ENCODE results near the gene PLA2G6. TPM values are rescaled to one million over a fixed set of nuclear protein-coding genes. Genes with fewer than 3 reads are reported as not detected.

The PLA2G6 gene
- total and polyA plus RNA-seq, 9 of the 15 experiments (the other 6 are each of a cell fraction or from before 2014, with no cell fraction given), result 0.11 to 12.2 (median 9.7) TPM

GRCh38 chr22:38112381-38112780, 69.2 kb downstream of the PLA2G6 start (continued):
- TF ChIP-seq ZNF280B (CRISPR knock-in tag; IDR thresholded peaks at IDR 0.05) (no peak), PRMT5 (CRISPR knock-in tag; IDR thresholded peaks at IDR 0.05) (no peak), ZBTB2 (IDR thresholded peaks at IDR 0.05) (no peak), TEAD4 (IDR thresholded peaks at IDR 0.05; ENCODE audit: low read length) (no peak), TEAD4 (CRISPR knock-in tag; IDR thresholded peaks at IDR 0.05; ENCODE audit: borderline replicate concordance) (no peak), FUS (optimal IDR thresholded peaks at IDR 0.05; ENCODE audit: low read depth, low read length) (no peak), ZNF780A (CRISPR knock-in tag; IDR thresholded peaks at IDR 0.05) (no peak)

GRCh38 chr22:38111925-38112355, 69.7 kb downstream of the PLA2G6 start:
- no peak overlapping the region for H3K9ac ChIP-seq (ENCODE audit: insufficient read depth in 1 of 2, low read depth in 2 of 2, low read length in 2 of 2)

More at GRCh38 chr22:38111925-38112355, 69.7 kb downstream of the PLA2G6 start:
- H3K27ac ChIP-seq (ENCODE audit: extremely low read depth, low read depth, low read length), result no peak overlapping the region
- no peak for FAIRE-seq
- in situ Hi-C loops (cut with MboI) (no loop called here), intact Hi-C loops (cut with micrococcal nuclease) (loop anchor here (10.0 kb wide), 1 partner anchor 93 kb away; the partner anchor contains the start of gene MAFF)
- no peak overlapping the region for H3K4me2 ChIP-seq (ENCODE audit: insufficient read depth, low read length)
- no peaks in the 10 kb centered on the region for H3K9me3 ChIP-seq (replicated peaks; ENCODE audit: control insufficient read depth, insufficient read depth, low read depth, low read length)
- no peaks in the 10 kb centered on the region for H3K9me1 ChIP-seq (ENCODE audit: control insufficient read depth, insufficient read depth, low read length)
- peaks cover 0 to 42% of the 10 kb centered on the region in 2 experiments; a peak in 2 of 5 replicates for H3K4me1 ChIP-seq (replicated peaks in 1 of 2; ENCODE audit: control insufficient read depth in 2 of 2, insufficient read depth in 2 of 2, low read length in 2 of 2)
- ATAC-seq, result no peak
- TF ChIP-seq BRD4 (IDR thresholded peaks at IDR 0.05) (no peak), ZNF347 (CRISPR knock-in tag; IDR thresholded peaks at IDR 0.05; ENCODE audit: low read depth) (no peak), EGR1 (conservative IDR thresholded peaks at IDR 0.05) (no peak), SOX6 (IDR thresholded peaks at IDR 0.05) (no peak), NFE2 (IDR thresholded peaks at IDR 0.05; ENCODE audit: low read depth) (no peak), RHOXF2B (CRISPR knock-in tag; conservative IDR thresholded peaks at IDR 0.05) (no peak), HLTF (IDR thresholded peaks at IDR 0.05) (no peak), TAF7 (tag; IDR thresholded peaks at IDR 0.05) (no peak), DNMT1 (IDR thresholded peaks at IDR 0.05) (no peak), ZZZ3 (IDR thresholded peaks at IDR 0.05) (no peak), MYBL2 (IDR thresholded peaks at IDR 0.05; ENCODE audit: low read depth) (no peak), MYBL2 (CRISPR knock-in tag; IDR thresholded peaks at IDR 0.05; ENCODE audit: borderline replicate concordance) (no peak), SAP30 (IDR thresholded peaks at IDR 0.05; ENCODE audit: borderline replicate concordance, insufficient read depth, low read depth, low read length, poor library complexity, severe bottlenecking) (no peak)
- POLR2A ChIA-PET, result interaction anchor here (1.0 kb wide), 1 partner anchor 111 kb away, joined by 4 read pairs; no protein-coding TSS in a partner anchor
- no peaks in the 10 kb centered on the region for H3K27me3 ChIP-seq (ENCODE audit: control insufficient read depth in 2 of 2, insufficient read depth in 2 of 2, low read length in 2 of 2)
- no peaks in the 10 kb centered on the region for H4K20me1 ChIP-seq (replicated peaks; ENCODE audit: control insufficient read depth, insufficient read depth, low read length)
- no peak overlapping the region for H3K4me3 ChIP-seq
- no peak for DNase-seq (ENCODE audit: extremely low read depth in 1 of 4, low spot score in 3 of 4)
- no peaks in the 10 kb centered on the region for H3K79me2 ChIP-seq (ENCODE audit: control insufficient read depth, insufficient read depth, low read length)
- no peak overlapping the region for H2AFZ ChIP-seq (ENCODE audit: low read depth, low read length)
- WGBS (ENCODE audit: insufficient coverage, low coverage, missing lambda C conversion rate), result 57% methylated on average over 9 of the region's 11 CpGs
- no TSS peak for BruUV-seq (replicated peaks)
- CTCF ChIA-PET (ENCODE audit: low intra/inter-chr PET ratio), result no interaction called here
- no peaks in the 10 kb centered on the region for H3K36me3 ChIP-seq (ENCODE audit: control insufficient read depth, insufficient read depth, low read length)

Data from K562 (cell line).